ENCODE data around the gene NFATC4. TPM values are rescaled to one million over a fixed set of nuclear protein-coding genes. Genes with fewer than 3 reads are reported as not detected.

Gene NFATC4
- polyA plus RNA-seq, 4 donors = 11.2 to 45.1 (median 29.1) TPM

DNA sequence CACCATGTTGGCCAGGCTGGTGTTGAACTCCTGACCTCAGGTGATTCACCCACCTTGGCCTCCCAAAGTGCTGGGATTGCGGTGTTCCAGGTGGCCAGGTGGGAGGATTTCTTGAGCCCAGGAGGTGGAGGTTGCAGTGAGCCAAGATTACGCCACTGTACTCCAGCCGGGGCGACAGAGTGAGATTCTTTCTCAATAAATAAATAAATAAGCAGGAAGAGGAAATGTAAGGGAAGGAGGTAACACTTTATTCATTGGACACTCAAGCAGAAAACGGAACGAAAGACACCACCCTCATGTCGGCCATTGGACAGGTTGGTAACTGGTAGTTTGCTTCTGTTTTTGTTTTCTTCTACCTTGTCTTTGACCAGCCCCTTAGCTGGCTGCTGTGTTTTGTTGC lies 13.0 kb upstream of the NFATC4 start:
- WGBS, 3 donors = 87 to 91% (median 89%) methylated on average over 7 of the region's 7 CpGs
- Histone ChIP-seq H3K36me3 (ENCODE audit: control insufficient read depth in 3 of 3, insufficient read depth in 2 of 3, low read depth in 1 of 3, low read length in 3 of 3) (no peaks in the 10 kb centered on the region), H3K4me1 (ENCODE audit: control insufficient read depth in 3 of 3, insufficient read depth in 2 of 3, low read depth in 1 of 3, low read length in 2 of 3) (peaks cover 0 to 19% (median 0%) of the 10 kb centered on the region in 3 donors), H3K27me3 (ENCODE audit: control insufficient read depth in 3 of 3, insufficient read depth in 3 of 3, low read length in 3 of 3) (no peaks in the 10 kb centered on the region), H3K9me3 (ENCODE audit: control insufficient read depth in 2 of 2, insufficient read depth in 1 of 2, low read depth in 1 of 2, low read length in 1 of 2) (peaks cover 0 to under 1% of the 10 kb centered on the region in 2 donors), H3K27ac (ENCODE audit: low read depth in 1 of 3, low read length in 2 of 3) (no peak overlapping the region), H3K4me3 (ENCODE audit: low read depth in 1 of 3, low read length in 3 of 3) (no peak overlapping the region)
- FAIRE-seq (no peak), DNase-seq (no peak)

- WGBS, 3 donors = 91 to 97% (median 93%) methylated on average over 4 of the region's 4 CpGs
- no peak for FAIRE-seq
- no peak overlapping the region for H3K27ac ChIP-seq (ENCODE audit: low read depth in 1 of 3, low read length in 2 of 3)
Measured at GRCh38 chr14:24356208-24356607, 11.8 kb upstream of the NFATC4 start.

DNA sequence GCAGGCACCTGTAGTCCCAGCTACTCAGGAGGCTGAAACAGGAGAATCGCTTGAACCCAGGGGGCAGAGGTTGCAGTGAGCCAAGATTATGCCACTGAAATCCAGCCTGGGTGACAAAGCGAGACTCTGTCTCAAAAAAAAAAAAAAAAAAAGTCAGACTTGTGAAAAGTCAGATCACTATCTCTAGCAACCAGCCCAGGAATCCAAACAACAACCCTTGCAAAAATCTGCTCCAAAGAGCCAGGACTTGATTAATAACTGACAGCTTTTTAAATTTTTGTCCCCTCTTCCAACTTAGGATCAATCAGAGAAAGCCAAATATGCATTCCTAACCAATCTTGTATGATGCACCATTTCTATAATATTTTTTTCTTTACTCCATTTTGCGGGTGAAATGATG lies 7.7 kb upstream of the NFATC4 start:
- DNase-seq = no peak
- Histone ChIP-seq H3K4me3 (ENCODE audit: low read depth in 1 of 3, low read length in 3 of 3) (no peak overlapping the region), H3K27ac (ENCODE audit: low read depth in 1 of 3, low read length in 2 of 3) (no peak overlapping the region), H3K4me1 (ENCODE audit: control insufficient read depth in 3 of 3, insufficient read depth in 2 of 3, low read depth in 1 of 3, low read length in 2 of 3) (peaks cover 0 to 3% (median 0%) of the 10 kb centered on the region in 3 donors), H3K9me3 (ENCODE audit: control insufficient read depth in 2 of 2, insufficient read depth in 1 of 2, low read depth in 1 of 2, low read length in 1 of 2) (peaks cover 0 to 5% of the 10 kb centered on the region in 2 donors), H3K27me3 (ENCODE audit: control insufficient read depth in 3 of 3, insufficient read depth in 3 of 3, low read length in 3 of 3) (peaks cover 0 to 3% (median 0%) of the 10 kb centered on the region in 3 donors), H3K36me3 (ENCODE audit: control insufficient read depth in 3 of 3, insufficient read depth in 2 of 3, low read depth in 1 of 3, low read length in 3 of 3) (no peaks in the 10 kb centered on the region)
- no peak for FAIRE-seq
- 75 to 94% (median 81%) methylated on average over 3 of the region's 3 CpGs for WGBS, 3 donors

More at GRCh38 chr14:24356208-24356607, 11.8 kb upstream of the NFATC4 start:
- H3K27me3 ChIP-seq (ENCODE audit: control insufficient read depth in 3 of 3, insufficient read depth in 3 of 3, low read length in 3 of 3) = no peaks in the 10 kb centered on the region
- no peaks in the 10 kb centered on the region for H3K36me3 ChIP-seq (ENCODE audit: control insufficient read depth in 3 of 3, insufficient read depth in 2 of 3, low read depth in 1 of 3, low read length in 3 of 3)
- H3K9me3 ChIP-seq (ENCODE audit: control insufficient read depth in 2 of 2, insufficient read depth in 1 of 2, low read depth in 1 of 2, low read length in 1 of 2) = peaks cover 0 to 5% of the 10 kb centered on the region in 2 donors
- DNase-seq = no peak
- H3K4me3 ChIP-seq (ENCODE audit: low read depth in 1 of 3, low read length in 3 of 3) = no peak overlapping the region
- H3K4me1 ChIP-seq (ENCODE audit: control insufficient read depth in 3 of 3, insufficient read depth in 2 of 3, low read depth in 1 of 3, low read length in 2 of 3) = peaks cover 0 to 19% (median 0%) of the 10 kb centered on the region in 3 donors

DNA sequence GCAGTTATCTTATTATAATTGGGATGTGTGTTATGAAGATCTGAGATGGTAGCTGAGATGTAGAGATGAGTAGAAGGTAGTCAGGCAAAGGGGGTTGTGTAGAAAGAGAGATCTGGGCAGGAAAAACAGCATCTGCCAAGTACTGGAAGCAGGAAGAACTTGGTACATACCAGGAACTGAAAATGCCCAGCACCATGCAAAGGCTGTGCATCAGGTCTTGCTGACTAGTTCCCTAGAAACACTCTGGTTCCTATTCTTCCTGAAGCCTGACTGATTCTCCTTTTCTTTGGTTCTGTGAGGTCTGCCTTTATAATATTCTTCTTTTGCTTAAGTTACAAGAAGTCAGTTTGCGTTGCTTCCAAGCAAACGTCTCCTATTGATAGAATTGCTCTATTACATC lies 6.7 kb upstream of the NFATC4 start:
- no peak overlapping the region for H3K4me3 ChIP-seq (ENCODE audit: low read depth in 1 of 3, low read length in 3 of 3)
- H3K4me1 ChIP-seq (ENCODE audit: control insufficient read depth in 3 of 3, insufficient read depth in 2 of 3, low read depth in 1 of 3, low read length in 2 of 3) = peaks cover 3 to 12% (median 5%) of the 10 kb centered on the region in 3 donors
- H3K36me3 ChIP-seq (ENCODE audit: control insufficient read depth in 3 of 3, insufficient read depth in 2 of 3, low read depth in 1 of 3, low read length in 3 of 3) = no peaks in the 10 kb centered on the region
- WGBS, 3 donors = 69 to 76% (median 75%) methylated on average over 2 of the region's 2 CpGs
- FAIRE-seq (no peak), DNase-seq (no peak)
- peaks cover 0 to 5% of the 10 kb centered on the region in 2 donors for H3K9me3 ChIP-seq (ENCODE audit: control insufficient read depth in 2 of 2, insufficient read depth in 1 of 2, low read depth in 1 of 2, low read length in 1 of 2)
- H3K27me3 ChIP-seq (ENCODE audit: control insufficient read depth in 3 of 3, insufficient read depth in 3 of 3, low read length in 3 of 3) = peaks cover 0 to 3% (median 0%) of the 10 kb centered on the region in 3 donors
- H3K27ac ChIP-seq (ENCODE audit: low read depth in 1 of 3, low read length in 2 of 3) = no peak overlapping the region

GRCh38 chr14:24362241-24362960 lies 5.6 kb upstream of the NFATC4 start:
- Histone ChIP-seq H3K27me3 (ENCODE audit: control insufficient read depth in 3 of 3, insufficient read depth in 3 of 3, low read length in 3 of 3) (peaks cover 0 to 3% (median 0%) of the 10 kb centered on the region in 3 donors), H3K4me1 (ENCODE audit: control insufficient read depth in 3 of 3, insufficient read depth in 2 of 3, low read depth in 1 of 3, low read length in 2 of 3) (peaks cover 3 to 15% (median 5%) of the 10 kb centered on the region in 3 donors), H3K4me3 (ENCODE audit: low read depth in 1 of 3, low read length in 3 of 3) (no peak overlapping the region), H3K27ac (ENCODE audit: low read depth in 1 of 3, low read length in 2 of 3) (no peak overlapping the region), H3K9me3 (ENCODE audit: control insufficient read depth in 2 of 2, insufficient read depth in 1 of 2, low read depth in 1 of 2, low read length in 1 of 2) (peaks cover 0 to 5% of the 10 kb centered on the region in 2 donors), H3K36me3 (ENCODE audit: control insufficient read depth in 3 of 3, insufficient read depth in 2 of 3, low read depth in 1 of 3, low read length in 3 of 3) (no peaks in the 10 kb centered on the region)
- no peak for DNase-seq
- no peak for FAIRE-seq
- WGBS, 3 donors = 35 to 45% (median 42%) methylated on average over 2 of the region's 2 CpGs

- H3K27ac ChIP-seq (ENCODE audit: low read depth in 1 of 3, low read length in 2 of 3) = no peak overlapping the region
- peaks cover 0 to 3% (median 3%) of the 10 kb centered on the region in 3 donors for H3K27me3 ChIP-seq (ENCODE audit: control insufficient read depth in 3 of 3, insufficient read depth in 3 of 3, low read length in 3 of 3)
- no peaks in the 10 kb centered on the region for H3K36me3 ChIP-seq (ENCODE audit: control insufficient read depth in 3 of 3, insufficient read depth in 2 of 3, low read depth in 1 of 3, low read length in 3 of 3)
- FAIRE-seq (no peak), DNase-seq (no peak)
- H3K9me3 ChIP-seq (ENCODE audit: control insufficient read depth in 2 of 2, insufficient read depth in 1 of 2, low read depth in 1 of 2, low read length in 1 of 2) = peaks cover 0 to 5% of the 10 kb centered on the region in 2 donors
- no peak overlapping the region for H3K4me3 ChIP-seq (ENCODE audit: low read depth in 1 of 3, low read length in 3 of 3)
- H3K4me1 ChIP-seq (ENCODE audit: control insufficient read depth in 3 of 3, insufficient read depth in 2 of 3, low read depth in 1 of 3, low read length in 2 of 3) = peaks cover 3 to 23% (median 5%) of the 10 kb centered on the region in 3 donors
- 85 to 93% (median 91%) methylated on average over 5 of the region's 5 CpGs for WGBS, 3 donors
Measured at GRCh38 chr14:24363401-24363800, 4.6 kb upstream of the NFATC4 start.

DNA sequence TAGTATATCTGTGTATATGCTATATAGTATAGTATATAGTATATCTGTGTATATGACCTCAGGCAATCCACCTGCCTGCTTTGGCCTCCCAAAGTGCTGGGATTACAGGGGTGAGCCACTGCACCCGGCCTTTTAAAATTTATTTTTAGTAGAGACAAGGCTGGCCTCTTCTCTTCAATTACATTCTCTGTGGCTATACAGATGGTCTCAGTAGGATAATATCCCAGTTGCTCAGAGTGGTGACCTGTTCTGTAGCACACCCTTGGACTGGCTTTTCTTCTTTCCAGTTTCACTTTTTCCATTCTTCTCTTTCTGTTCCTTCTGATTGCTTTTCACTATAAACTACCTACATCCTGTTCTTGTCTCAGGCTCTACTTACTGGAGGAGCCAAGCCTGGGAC lies 3.1 kb upstream of the NFATC4 start:
- peaks cover 3 to 23% (median 5%) of the 10 kb centered on the region in 3 donors for H3K4me1 ChIP-seq (ENCODE audit: control insufficient read depth in 3 of 3, insufficient read depth in 2 of 3, low read depth in 1 of 3, low read length in 2 of 3)
- FAIRE-seq = no peak
- H3K4me3 ChIP-seq (ENCODE audit: low read depth in 1 of 3, low read length in 3 of 3) = no peak overlapping the region
- no peak overlapping the region for H3K27ac ChIP-seq (ENCODE audit: low read depth in 1 of 3, low read length in 2 of 3)
- 83 to 89% (median 85%) methylated on average over 1 of the region's 1 CpG for WGBS, 3 donors
- DNase-seq = no peak
- peaks cover 0 to 2% (median 0%) of the 10 kb centered on the region in 3 donors for H3K36me3 ChIP-seq (ENCODE audit: control insufficient read depth in 3 of 3, insufficient read depth in 2 of 3, low read depth in 1 of 3, low read length in 3 of 3)
- H3K9me3 ChIP-seq (ENCODE audit: control insufficient read depth in 2 of 2, insufficient read depth in 1 of 2, low read depth in 1 of 2, low read length in 1 of 2) = peaks cover 0 to 5% of the 10 kb centered on the region in 2 donors
- H3K27me3 ChIP-seq (ENCODE audit: control insufficient read depth in 3 of 3, insufficient read depth in 3 of 3, low read length in 3 of 3) = peaks cover 0 to 3% (median 3%) of the 10 kb centered on the region in 3 donors

GRCh38 chr14:24365600-24366412 lies 2.2 kb upstream of the NFATC4 start:
- peak overlapping the region; percentile 55 to 96 (median 95) for H3K27ac ChIP-seq (ENCODE audit: low read depth in 1 of 3, low read length in 2 of 3)
- H3K36me3 ChIP-seq (ENCODE audit: control insufficient read depth in 3 of 3, insufficient read depth in 2 of 3, low read depth in 1 of 3, low read length in 3 of 3) = peaks cover 0 to 6% (median 0%) of the 10 kb centered on the region in 3 donors
- 3 to 6% (median 5%) methylated on average over 28 of the region's 28 CpGs for WGBS, 3 donors
- peak overlapping the region in 2 of 3 donors; percentile 55 to 80 for H3K4me3 ChIP-seq (ENCODE audit: low read depth in 1 of 3, low read length in 3 of 3)
- peaks cover 3 to 23% (median 5%) of the 10 kb centered on the region in 3 donors for H3K4me1 ChIP-seq (ENCODE audit: control insufficient read depth in 3 of 3, insufficient read depth in 2 of 3, low read depth in 1 of 3, low read length in 2 of 3)
- no peak for FAIRE-seq
- H3K27me3 ChIP-seq (ENCODE audit: control insufficient read depth in 3 of 3, insufficient read depth in 3 of 3, low read length in 3 of 3) = peaks cover 0 to 3% (median 3%) of the 10 kb centered on the region in 3 donors
- peak; percentile 81 to 95 for DNase-seq
- H3K9me3 ChIP-seq (ENCODE audit: control insufficient read depth in 2 of 2, insufficient read depth in 1 of 2, low read depth in 1 of 2, low read length in 1 of 2) = no peaks in the 10 kb centered on the region

Measured in small intestine (tissue), 7 donors.